HG03025 (cell line): ENCODE results near the gene SLC25A21.
"Not testable (repeated sequence)": the region's sequence is repeated elsewhere in the genome, so short reads cannot be mapped to it uniquely, and the experiment has no call there.

Experiments used
- ATAC-seq: cut with Tn5 transposase; IDR thresholded peaks from one replicate; pipeline ENCODE4 v1.9.1; 2021; ENCODE audit warnings: mild to moderate bottlenecking, moderate library complexity; ENCODE audit not compliant: unreplicated experiment, low FRiP score

SLC25A21 gene

DNA sequence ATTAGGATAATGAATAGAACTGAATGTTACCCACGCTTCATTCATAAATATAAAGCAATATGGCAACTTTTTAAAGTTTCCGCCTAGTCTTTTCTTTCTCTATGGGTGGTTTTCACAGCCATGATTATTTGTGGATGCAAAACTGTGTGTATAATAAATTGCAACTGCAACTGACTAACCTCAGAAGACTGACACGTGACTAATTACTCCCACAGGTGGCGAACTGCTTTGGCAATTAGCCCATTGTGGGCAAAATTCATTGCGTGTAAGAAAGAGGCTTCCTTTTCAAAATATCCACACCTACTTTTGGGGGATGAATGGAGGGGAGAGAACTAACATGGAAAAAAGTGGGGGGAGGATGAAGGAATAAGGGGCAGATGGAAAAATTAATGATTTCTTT, 79.0 kb downstream of the SLC25A21 start:
- ATAC-seq = no peak

DNA sequence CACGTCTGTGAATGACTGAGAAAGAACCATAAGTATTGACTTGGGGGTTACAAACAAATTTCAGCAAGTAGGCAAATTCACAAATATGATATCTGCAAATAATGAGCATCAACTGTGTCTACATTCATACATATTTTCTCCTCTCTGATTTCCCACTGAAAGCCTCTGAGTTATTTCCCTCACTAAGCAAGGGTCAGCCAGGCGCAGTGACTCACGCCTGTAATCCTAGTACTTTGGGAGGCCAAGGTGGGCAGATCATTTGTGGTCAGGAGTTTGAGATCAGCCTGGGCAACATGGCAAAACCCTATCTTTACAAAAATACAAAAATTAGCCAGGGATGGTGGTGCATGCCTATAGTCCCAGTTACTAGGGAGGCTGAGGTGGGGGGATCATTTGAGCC, 80.8 kb downstream of the SLC25A21 start:
- no peak for ATAC-seq

DNA sequence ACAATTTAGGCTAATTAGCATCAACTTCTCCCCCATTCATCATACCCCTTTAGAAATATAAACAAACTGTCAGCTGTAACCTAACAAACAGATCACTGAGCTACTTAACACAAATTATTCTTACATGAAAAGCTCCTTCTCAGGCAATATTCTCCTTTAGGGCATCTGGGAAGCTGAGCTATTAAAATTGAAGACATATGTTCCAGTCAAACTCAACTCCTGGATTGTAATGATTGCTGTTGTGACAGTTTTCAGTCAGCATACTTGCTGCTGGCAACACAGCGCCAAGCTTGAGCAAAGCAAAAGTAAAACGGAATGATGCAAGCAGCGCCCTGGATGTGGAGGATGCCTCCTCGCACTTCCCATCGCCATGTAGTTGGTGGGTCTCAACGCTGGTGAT, 82.4 kb downstream of the SLC25A21 start:
- ATAC-seq = no peak

DNA sequence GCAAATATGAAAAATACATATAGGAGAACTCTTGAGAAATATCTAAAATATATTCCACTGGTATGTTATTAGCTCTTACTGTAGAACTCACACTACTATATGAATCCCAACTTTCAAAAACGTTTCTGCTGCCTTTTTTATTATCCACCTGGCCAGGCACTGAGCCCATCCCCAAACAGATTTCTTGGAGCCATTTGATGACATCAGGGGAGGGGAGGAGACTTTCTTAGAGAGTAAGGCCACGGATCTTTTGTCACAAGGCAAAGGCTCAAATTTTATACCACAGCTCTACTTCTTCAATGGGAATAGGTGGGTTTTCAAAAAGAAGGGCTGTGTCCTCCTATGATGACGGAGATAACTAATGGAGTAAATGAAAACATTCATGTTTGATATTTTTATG, 83.0 kb downstream of the SLC25A21 start:
- no peak for ATAC-seq

DNA sequence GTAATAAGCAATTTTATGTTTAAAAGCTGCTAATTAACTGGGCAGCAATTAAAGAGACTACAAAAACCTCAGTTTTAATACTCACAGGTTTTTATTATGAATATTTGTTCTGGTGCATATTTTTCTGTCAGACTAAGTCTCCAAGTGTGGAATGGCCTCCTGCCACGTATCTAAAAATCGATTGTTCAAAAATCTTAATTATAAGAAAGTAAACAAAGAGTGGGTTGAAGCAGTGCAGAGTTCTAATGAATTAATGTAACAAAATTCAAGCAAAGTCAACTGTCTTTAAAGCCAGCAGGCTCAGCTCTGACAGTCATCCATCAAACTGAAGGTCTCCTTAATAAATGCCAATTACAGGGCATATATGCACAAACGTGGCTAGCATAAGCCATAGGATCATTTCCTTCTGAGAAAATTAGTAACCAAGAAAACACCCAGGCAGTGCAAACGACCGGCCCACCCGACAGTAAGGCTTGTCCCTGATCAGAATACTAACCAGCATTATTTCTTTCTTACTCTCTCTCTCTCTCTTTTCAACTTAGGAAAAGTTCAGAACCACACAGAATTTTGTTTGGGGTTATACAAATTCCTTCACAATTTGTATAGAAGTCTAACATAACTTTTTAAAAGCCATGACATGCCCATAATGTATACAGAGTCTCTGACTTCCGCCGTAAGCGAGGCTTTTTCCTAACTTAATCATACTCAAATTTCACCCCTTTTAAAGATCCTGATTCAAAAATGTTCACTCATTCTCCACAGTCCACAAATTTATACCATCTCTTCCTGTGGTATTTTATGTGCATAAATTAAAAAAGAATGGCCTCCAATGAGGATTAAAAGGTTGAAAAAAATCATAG, 83.8 kb downstream of the SLC25A21 start:
- ATAC-seq = no peak

DNA sequence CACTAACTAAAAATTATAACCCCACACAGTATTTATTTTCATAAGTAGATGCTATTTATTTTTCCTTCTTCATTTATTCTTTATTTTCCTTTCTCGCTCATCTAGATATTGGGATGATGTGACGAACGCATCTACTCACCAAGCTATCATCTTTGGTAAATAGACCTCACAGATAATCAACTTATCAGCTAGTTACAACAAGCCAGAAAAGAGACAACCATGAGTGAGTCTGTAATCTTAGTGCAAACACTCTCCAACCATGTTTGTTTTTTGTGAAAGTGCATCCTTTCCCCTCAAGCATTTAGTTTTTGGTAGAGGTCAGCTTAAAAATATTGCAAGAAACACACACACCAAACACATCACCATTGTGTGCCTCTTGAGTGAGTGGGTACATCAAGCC, 84.9 kb downstream of the SLC25A21 start:
- no peak for ATAC-seq

DNA sequence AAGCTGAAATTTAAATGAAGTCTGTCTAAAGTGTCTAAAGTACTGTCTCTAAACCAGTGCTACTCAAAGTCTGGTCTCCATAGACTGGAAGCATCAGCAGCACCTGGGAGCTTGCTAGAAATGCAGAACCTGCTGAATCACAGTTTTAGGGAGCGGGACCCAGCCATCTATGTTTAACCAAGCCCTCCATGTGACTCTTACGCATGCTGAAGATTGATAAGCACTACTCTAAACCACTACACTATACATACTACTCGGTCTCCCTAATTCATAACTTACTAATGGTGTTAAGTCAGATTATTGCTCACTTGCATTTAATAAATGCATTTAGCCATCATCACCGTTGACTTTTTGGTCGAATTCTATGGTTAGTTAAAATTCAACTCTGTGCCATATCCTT, 88.8 kb downstream of the SLC25A21 start:
- ATAC-seq = no peak

DNA sequence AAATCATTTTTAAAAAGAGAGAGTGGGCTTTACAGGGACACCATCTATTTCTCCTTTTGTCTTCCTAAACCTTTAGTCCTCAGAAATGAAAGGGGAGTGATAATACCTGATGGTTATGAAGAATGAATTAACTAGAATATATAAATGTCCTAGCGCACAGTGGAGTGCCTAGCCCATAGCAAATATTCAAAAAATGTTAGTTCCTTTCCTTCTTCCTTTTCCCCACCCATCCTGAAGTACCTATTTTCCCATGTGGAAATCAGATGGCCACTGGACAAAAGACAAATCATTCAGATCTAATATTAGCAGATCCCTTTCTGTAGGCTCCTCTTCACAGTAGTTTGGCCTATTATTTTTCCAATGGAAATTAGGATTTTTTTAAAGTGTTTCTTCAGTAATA, 90.0 kb downstream of the SLC25A21 start:
- ATAC-seq = no peak

DNA sequence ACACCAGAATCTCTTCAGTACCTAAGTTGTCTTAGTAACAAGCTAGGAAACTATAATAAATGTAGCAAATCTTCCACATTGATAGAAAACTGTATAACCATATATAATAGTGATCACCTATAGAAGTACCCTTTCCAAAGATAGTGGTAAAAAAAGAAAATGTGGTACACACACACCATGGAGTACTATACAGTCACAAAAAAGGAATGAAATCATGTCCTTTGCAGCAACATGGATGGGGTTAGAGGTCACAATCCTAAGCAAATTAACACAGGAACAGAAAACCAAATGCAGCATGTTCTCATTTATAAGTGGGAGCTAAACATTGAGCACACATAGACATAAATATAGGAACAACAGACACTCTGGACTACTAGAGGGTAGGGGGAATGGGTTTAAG, 90.5 kb downstream of the SLC25A21 start:
- no peak for ATAC-seq

DNA sequence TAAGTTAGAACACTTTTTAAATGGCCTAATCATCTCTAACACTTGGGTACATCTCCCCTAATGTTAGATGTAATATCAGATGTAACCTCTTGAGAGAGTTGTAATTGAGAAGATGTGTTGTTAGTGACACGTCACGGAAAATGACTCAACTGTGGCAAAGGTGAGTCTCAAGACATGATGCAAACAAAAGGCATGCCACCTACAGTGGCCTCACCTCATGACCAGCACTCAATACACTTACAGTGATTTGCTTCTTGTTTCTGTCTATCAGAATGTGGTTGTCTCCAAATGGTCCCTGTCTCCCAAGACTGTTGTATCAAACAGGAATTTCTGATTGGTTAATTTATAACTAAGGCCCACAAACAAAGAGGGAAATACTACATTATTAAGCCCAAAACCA, 91.2 kb downstream of the SLC25A21 start:
- no peak for ATAC-seq

DNA sequence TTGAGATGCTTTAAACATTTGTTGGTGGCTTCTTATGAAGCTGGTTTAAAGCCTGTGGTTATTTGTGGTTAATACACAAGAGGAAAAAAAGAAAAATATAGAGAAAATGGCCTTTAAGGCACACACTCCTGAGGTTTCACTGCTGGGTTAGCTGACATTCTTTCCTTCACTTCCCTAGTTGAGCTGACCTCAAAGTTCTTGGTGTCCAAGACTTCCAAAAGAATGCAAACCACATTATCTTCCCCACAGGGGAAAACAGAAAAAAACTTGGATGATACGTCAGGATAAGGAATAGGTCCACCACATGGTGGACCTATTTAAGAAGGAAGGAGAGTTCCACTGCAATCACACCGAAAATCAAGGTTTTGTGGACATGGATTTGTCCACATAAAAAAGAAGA, 94.3 kb downstream of the SLC25A21 start:
- no peak for ATAC-seq

DNA sequence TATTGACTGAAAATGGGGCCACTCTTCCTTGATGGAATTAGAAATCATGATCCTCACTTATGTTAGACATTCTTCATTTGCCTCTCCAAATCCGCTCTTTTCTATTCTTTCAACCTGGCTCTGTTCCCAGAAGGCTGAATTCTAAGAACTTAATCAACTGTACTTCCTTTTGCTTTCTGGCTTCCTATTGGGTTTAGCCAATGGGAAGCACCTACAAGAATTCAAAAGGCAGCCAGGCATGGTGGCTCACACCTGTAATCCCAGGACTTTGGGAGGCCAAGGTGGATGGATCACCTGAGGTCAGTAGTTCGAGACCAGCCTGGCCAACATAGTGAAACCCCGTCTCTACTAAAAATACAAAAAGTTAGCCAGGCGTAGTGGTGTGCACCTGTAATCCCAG, 98.1 kb downstream of the SLC25A21 start:
- not testable (repeated sequence) for ATAC-seq

DNA sequence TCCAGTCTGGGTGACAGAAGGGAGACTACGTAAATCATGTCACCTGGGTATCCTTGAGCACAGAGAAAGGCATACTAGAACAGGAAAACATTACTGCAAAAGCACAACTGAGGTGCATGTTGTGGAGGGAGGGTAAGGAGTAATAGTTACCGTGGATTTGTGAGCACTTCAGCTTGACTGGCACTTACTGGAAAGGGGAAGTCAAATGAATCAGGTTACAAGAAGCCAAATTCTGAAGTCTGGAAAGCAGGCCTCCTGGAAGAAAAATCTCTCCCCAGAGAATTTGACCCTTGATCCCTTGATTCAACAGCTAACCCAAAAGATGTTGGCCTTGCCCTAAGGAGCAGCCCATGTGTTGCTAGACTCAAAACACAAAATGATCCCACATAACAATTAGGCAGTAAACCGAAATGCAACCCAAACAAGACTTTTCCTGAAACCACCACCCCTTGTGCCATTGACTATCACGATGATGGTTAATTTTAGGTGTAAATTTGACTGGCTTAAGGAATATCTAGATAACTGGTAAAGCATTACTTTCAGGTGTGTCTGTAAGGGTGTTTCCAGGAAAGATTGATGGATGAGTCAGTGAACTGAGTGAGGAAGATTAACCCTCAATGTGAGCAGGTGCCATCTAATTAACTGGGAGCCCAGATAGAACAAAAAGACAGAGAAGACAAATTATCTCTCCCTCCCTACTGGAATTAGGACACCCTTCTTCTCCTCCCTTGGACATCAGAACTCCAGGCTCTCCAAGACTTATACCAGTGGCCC, 108.8 kb downstream of the SLC25A21 start:
- no peak for ATAC-seq

DNA sequence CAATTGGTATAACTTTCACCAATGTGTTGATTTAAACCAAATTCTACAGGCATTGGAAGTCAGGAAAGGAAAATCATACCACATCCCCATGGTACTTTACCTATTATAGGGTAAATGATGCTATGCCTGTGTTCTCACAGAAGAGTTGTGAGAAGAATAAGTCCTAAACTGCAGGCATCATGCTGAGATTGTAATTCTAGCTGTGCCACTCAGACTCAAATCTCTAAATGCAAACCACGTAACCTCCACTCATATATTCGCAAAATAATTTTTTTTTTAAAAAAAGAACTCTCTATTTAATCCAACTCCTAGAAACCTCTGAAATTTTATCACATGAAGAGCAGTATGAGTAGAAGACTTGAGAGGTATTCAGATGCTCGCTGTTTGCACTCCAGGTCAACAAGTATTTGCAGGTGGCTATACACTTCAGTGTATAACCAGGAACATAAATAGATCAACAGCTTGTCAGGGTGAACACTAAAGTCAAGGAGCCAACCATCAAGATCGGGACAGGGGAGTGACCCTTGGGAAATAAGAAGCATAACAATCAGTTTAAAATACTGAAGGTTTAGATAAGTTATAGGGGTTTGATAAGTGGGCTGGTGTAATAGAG, 110.1 kb downstream of the SLC25A21 start:
- ATAC-seq = no peak

DNA sequence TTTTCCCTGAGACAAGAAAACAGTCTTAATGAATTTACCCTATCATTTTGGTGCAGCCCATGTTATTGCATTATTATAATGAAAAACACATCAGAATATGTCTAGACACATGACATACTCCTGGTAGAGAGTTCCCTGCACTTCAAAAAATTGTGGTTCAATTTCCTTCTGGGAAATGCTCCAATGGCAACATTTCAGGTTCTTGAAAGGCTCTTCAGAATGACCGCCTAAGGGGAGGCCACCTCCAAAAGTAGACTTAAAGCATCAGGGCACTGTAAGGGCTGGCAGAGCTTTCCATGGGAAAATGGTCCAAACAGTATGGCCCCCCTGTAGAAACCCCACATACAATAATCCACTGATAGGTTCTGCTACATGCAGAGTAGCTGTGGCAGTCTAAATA, 110.7 kb downstream of the SLC25A21 start:
- ATAC-seq = no peak

DNA sequence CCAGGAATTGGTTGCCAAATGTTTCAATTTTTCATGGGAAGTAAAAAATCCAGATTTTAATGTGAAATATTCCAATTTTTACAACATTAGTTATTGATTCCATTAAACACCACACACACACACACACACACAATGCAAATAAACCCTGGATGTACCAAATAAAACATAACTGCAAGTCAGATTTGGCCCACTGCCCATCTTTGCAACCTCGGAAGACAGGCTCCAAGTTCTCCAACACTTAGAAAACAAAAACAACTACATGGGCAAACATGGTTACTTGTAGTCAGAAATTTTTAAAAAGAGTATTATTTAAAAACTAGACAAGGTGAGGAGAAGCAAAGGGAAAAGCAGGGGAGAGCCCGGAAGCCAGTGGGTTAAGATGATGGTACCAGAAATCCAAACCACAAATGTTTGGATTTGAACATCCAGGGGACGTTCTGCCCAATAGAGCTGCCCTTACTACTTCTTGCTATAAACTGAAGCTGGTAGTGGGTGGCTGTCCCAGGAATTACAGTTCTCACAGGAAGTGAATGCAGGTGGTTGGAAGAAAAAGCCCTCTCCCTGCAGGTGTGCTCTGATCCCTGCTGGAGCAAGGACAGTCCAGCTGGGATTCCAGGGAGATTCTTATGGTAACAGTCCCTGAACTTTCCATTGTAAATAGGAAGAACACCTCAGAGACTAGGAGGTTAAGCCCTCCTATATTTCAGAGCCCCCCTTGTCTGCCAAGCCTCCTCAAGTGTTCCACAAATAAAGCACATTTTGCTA, 111.7 kb downstream of the SLC25A21 start:
- ATAC-seq = no peak

DNA sequence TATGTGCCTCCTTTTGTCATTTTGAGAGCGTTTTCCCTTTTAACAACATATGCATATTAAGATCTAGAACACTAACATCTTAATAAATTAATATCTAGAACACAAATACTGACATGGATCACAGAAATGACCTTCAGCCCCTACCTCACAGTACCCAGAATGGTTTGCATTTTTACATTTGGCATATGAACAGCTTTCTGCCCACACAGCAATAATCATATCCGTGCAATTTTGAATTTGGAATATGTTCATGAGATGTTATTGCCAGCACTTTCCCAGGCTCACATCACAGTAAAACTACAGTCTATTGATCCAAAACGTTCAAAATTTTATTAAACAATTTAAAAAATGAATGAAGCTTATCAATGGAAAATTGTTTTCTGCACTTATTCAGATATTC, 114.6 kb downstream of the SLC25A21 start:
- ATAC-seq = no peak

DNA sequence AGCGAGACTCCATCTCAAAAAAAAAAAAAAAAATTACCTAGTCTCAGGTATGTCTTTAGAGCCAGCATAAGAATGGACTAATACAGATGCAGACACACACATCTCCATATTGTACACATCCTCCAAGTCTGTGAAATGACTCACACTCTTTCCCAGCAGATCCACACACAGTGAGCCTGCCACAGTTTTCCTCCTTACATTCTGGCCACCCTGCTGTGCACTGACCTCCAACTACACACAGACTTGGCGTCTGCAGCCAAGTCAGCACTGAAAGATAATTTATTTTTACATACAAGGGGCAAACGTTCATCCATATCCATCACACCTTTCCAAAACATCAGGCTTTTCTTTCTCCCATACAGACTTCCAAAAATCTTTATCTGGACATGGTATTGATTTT, 115.9 kb downstream of the SLC25A21 start:
- ATAC-seq = no peak

DNA sequence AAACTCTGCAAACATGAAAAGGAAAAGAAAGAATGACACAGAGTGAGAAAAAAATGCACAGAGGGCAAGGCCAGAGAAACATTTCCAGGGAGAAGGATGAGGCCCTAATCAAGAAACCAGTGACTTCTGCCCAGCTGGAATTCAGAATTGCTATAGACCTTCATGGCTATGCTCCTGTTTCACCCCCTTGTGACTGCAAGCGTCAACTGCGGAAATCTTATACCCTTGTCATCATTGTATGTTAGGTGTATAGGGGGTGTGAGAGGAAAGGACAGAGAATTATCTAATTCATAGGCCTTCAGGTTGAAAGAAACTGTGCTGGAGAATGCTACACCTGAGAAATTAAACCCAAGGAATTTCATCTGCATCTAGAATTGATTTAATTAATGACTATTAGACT, 117.5 kb downstream of the SLC25A21 start:
- no peak for ATAC-seq

DNA sequence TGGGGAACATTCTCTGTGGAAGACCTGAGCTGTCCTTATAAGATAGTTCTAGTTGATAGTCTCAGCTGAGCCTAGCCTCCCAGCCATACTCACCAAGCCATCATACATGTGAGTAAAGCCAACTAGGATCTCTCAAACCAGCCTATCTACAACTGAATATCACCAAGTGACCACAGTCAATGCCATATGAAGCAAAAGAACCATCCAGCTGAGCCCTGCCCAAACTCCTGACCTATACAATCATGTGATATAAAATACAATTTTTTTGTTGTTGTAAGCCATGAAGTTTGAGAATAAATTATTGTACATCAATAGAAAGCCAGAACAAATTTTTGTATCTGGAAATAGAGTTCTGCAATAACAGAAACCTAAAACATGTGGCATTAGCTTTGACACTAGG, 118.3 kb downstream of the SLC25A21 start:
- ATAC-seq = no peak

DNA sequence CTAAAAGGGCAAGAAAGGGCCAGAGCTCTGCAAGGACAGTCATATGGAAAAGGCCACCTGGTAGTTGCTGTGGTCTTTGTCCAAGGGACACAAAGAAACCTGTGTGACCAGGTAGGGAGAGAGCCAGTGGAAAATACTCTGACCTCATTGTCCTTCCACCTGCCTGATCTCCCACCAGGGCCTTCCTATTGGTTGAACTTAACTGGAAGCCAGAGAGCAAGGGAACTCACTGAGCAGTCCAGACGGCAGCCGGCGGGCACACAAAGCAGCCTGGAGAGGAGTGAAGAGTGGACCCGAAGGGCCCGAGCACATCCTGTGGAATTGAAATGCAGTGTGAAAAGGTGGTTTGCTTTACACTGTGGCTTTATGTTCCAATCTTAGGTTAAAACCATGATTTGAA, 120.7 kb downstream of the SLC25A21 start:
- ATAC-seq = no peak
